Subcutaneous adipose tissue (tissue), 4 donors: ENCODE measurements around the gene RUNX3. TPM values are rescaled to one million over a fixed set of nuclear protein-coding genes. Genes with fewer than 3 reads are reported as not detected.

ENCODE experiments used
- CTCF ChIP-seq: fragments of 450-650 bp; IDR thresholded peaks from one replicate; pipeline ENCODE4 v1.5.1; 2016; ENCODE audit warnings: low read depth, mild to moderate bottlenecking, control low read depth, antibody characterized with exemption, moderate library complexity
- total RNA-seq, 4 donors: library from RNA; depleted of rRNA; stranded (reverse); fragments of >200 nt; gene quantifications; one replicate each; pipeline ENCODE4 v1.1.0, GENCODE V29; 2016

Gene RUNX3
- total RNA-seq, 4 donors from 2014 or later, result 0.19 to 5.4 (median 3.0) TPM

GRCh38 chr1:24970926-24971875 is 41.1 kb upstream of the RUNX3 start:
- no peak for TF ChIP-seq CTCF

- no peak for TF ChIP-seq CTCF
Measured at GRCh38 chr1:24970399-24970753, 40.3 kb upstream of the RUNX3 start.

GRCh38 chr1:24969596-24970398 is 39.7 kb upstream of the RUNX3 start:
- no peak for TF ChIP-seq CTCF

- no peak for TF ChIP-seq CTCF
Measured at GRCh38 chr1:24968941-24969585, 39.0 kb upstream of the RUNX3 start.

GRCh38 chr1:24967962-24968361 is 37.9 kb upstream of the RUNX3 start:
- no peak for TF ChIP-seq CTCF

- no peak for TF ChIP-seq CTCF
Measured at GRCh38 chr1:24967555-24967954, 37.5 kb upstream of the RUNX3 start.
